Jurkat, Clone E6-1 (cell line): Measurements from ENCODE around the gene SRSF8.
"Not testable (repeated sequence)": the region's sequence is repeated elsewhere in the genome, so short reads cannot be mapped to it uniquely, and the experiment has no call there.

ENCODE experiments used
- DNase-seq: peaks from one replicate; pipeline ENCODE4 v3.0.0-alpha.2; 2011; ENCODE audit warnings: low read depth, low spot score
- H3K4me3 ChIP-seq: 2 replicates; pipeline ENCODE4 v1.5.1; 2011; ENCODE audit warnings: mild to moderate bottlenecking, low read length, control low read depth, moderate library complexity

The SRSF8 gene

DNA sequence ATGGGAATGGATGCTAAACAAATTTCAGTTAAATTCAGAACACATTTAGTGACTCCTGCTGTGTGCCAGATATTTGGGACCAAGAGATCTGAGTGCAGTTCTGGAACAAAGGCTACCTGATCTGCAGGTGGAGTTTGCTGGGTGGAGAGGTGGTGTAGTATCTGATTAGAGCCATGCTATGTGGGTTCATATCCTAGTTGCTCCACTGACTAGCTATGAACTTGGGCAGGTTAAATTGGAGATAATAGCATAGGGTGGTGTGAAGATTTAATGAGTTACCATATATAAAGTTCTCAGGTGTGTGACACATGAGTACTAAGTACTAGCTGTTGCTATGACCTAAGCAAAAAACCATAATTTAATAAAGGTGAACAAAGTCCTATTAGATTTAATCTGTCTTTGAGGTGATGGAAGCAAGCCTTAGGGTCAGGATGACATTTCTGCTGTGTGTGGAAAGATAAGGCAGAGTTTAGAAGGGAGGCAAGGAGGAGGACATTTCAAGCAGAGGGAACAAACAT lies 25.0 kb downstream of the SRSF8 start:
- DNase-seq = no peak
- no peak overlapping the region for H3K4me3 ChIP-seq

DNA sequence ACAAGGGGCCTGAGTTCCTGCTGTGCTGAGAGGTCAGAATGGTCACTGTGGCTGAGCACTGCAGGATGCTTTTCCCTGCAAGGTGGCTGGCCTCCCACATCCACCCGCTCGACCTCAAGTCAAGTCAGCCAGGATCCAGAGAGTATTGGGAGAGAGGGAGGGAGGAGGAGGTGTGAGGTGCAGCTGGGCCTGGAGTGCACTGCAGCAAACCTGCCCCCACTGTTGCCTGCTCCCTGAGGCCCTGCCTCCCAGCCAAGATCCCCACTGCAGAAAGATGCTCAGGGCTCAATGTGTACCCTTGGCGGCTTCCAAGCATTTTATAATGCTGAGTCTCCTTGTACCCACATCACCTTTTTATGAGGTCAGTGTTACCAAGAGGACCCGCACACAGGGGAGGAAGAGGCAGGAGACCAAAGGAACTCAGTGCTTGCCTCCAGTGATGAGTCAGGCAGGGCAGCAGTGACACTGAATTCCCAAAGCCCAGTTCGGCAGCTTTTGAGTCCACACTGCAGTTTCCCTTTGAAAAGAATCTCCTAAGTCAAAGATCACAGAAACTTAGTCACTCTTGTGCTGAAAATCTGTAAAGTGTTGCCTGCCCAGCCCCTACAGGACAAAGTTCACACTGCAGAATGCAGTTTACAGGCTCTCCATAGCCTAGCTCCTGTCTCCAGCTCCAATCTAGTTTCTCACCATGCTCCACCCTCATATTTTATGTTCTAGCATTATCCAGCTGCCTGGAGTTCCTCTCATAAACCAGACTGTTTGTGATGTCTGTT lies 26.0 kb downstream of the SRSF8 start:
- no peak for DNase-seq
- no peak overlapping the region for H3K4me3 ChIP-seq

DNA sequence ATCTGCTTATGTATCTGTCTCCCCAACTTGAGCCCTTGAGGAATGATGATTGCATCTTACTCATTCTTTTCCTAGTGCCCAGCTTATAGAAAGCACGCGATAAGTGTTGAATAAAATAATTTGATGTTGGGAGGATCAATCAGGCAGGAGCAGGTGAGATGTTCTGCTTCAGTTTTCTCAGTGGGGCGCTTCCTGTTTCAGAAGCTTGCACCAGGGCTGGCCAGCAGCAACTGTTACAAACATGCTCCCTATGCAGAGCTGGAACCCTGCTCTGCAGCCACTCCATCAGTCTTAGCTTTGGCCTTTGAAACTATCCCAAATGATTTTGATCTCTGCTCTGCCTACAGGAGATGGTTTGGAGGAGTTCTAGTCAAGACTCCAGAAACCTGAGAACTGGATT lies 26.8 kb downstream of the SRSF8 start:
- no peak for DNase-seq
- H3K4me3 ChIP-seq = no peak overlapping the region

DNA sequence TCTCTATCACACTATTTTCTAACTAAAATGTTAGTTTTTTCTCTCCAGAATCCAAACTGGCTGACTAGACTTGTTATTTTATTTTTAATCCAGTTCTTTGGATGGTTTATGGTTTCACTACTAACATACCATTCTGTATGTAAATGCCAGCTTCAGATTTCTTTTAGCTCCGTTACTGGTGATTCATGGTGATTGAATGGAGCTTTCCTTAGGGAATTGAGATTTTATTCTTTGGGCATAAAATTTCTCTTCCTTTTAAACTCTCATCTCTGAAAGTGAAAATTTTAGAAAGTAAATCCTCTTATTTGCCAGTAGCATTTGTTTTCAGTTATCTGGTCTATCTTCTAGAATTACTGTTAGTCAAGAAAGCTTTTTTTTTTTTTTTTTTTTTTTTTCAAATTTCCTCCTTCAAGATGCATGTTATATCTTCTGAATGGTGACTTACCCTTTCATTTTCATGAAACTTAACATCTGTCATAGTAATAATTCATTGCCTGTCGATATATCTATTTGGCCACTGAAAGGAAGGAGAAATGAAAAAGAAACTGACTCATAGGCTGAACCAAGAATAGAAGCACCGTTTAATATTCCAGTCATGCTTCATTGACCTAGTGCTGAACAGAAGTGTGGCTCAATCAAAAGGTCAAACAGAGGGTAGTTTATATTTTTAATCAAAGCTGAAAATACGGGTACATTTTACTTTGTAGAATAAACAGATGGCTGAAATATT lies 29.3 kb downstream of the SRSF8 start:
- H3K4me3 ChIP-seq = no peak overlapping the region
- no peak for DNase-seq

DNA sequence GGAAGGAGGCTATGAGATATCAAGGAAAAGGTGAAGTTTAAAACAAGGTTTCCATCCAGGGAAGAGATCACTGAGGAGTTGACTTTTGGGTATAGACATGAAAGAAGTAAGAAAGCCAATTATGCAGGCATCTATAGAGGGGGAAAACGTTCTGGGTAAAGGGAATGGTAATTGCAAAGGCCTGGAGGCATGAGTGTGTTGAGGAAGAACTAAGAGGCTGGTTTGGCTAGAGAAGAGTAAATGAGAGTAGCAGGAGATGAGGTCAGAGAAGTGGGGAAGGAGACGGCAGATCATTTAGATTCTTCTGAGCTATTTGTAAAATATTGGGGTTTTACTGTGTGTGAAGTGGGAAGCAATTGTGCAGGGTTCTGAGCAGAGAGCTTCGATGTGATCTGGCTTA lies 30.5 kb downstream of the SRSF8 start:
- no peak overlapping the region for H3K4me3 ChIP-seq
- DNase-seq = no peak

DNA sequence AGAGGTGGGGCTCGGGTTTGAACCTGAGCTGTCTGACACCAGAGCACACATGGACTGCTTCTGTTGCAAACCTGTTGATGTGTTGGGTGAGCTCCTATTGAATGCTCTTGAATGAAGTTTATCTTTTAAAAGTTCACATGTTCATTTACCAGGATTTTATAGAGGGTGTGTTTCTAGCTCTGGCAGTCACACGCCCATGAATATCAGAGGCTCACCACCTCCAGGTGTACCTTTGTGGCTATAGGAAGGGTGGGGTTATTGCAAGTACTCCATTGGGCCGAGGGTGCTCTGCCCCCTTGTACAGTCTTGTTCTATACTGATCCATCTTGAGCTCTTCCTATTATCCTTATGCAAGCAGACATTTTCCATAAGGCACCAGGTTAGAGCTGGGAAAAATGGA lies 32.1 kb downstream of the SRSF8 start:
- DNase-seq = no peak
- H3K4me3 ChIP-seq = no peak overlapping the region

DNA sequence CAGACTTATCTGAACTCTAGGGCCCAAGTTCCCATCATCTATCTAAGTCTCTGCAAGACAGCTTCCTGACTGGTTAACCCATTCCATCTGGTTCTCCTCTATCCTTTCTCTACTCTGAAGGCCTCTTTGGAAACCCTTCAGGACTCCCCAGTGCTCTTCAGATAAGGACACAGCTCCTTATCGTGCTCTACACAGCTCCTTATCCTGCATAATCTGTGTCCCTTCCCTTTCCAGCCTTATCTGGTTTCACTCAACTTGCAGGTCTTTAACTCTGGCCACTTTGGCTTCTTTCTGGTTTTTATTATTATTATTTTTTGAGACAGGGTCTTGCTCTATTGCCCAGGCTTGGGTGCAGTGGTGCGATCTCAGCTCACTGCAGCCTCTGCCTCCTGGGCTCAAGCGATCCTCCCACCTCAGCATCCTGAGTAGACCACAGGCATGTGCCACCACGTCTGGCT lies 33.5 kb downstream of the SRSF8 start:
- H3K4me3 ChIP-seq = no peak overlapping the region
- no peak for DNase-seq

DNA sequence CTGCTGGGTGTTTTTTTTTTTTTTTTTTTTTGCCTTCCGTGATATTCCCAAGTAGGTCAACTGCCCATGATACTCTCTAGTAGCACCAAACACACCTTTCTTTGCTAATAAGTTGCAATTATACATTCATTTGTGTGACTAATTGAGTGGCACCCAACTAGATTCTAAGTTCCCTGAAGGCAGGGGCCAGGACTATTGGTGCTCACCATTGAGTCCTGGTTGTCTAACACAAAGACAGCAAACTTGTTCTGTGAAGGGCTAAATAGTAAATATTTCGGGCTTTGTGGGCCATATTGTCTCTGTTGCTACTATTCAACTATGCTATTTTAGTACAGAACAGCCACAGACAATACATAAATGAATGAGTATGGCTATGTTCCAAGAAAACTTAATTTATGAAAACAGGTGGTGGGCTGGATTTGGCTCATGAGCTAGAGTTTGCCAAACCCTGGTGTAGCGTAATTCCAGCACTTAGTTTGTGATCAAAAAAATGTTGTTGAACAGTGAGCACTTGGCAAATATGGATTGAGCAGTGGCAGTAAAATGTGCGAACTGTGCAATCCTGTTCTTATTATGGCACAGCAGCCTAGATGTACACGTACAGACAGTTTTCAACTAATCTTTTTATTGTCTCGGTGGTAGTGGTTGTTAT lies 34.3 kb downstream of the SRSF8 start:
- no peak overlapping the region for H3K4me3 ChIP-seq
- no peak for DNase-seq

DNA sequence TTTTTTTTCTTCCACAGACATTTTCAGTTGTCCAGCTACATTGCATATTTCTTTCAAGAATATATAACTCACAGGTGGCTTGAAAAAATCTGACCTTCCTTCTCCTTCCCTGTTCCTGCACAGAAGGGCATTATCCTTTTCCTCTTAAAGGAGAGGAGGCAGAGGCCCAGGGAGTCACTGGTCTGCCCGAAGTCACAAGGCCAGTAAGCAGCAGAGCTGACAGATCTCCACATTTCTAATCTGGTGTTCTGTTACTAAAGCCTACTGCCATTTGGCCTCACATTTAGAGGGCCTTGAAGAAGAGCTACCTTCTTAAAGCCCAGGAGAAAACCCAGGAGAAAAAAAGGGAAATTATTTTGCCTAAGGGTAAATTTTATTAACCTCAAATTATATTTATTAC lies 35.2 kb downstream of the SRSF8 start:
- no peak for DNase-seq
- H3K4me3 ChIP-seq = no peak overlapping the region

DNA sequence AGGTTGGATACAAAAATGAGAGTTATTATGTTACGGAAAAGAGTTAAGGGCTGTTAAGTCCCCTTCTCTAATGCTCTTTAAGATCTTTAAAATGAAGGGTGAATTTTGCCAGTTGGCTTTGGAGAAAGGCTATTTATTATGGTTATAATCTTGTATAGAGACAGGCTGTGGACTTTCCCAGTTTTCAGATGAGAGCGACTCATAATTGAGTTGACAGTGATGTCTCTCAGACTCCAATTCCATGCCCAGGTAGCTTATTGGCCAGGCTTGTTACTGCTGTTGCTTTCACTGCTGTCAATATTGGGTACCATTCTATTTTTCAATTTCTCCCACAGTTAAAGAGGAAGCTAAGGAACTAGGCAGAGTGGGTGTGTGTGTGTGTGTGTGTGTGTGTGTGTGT lies 36.0 kb downstream of the SRSF8 start:
- no peak overlapping the region for H3K4me3 ChIP-seq
- DNase-seq = no peak

DNA sequence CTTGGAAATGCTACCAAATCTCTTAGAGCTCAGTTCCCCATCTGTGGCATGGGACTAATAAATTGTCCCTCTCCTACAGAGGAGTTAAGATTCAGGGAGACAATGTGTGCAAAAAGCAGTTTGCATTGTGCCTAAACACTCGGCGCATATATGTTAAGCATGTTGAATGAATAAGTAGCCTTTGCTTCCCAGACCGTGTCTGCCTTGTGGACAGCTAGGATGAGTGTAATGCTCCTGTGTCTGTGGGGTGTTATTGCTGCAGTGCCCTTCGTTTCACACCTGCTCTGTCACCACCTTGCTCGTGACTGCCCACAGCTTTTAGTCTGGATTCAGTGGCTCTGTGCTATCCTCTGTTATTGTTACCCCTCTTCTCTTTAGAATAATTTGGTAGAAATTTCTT lies 37.0 kb downstream of the SRSF8 start:
- H3K4me3 ChIP-seq = no peak overlapping the region
- DNase-seq = no peak

DNA sequence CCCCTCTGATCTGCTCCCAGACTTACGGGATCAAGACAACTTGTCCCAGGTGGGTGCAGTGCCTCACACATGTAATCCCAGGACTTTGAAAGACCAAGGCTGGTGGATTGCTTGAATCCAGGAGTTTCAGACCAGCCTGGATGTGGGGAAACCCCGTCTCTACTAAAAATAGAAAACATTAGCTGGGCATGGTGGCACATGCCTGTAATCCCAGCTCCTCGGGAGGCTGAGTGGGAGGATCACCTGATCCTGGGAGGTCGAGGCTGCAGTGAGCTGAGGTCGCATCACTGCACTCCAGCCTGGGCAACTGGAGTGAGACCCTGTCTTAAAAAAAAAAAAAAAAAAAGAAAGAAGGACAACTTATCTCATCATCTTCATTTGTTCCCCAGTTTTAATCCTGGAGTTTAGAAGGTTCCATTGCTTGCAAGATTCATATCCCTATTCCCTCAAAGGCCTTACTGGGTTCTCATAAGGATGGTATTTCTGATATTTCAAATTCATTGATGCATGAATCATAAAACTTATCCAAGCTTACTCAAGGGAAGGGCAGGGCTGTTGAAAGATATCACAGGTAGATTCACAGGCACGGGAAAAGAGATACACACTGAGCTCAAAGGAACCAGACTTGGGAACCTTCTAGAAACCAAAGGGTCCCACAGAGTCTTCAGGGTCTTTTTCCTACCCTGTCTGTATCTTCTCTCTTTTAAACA lies 37.6 kb downstream of the SRSF8 start:
- DNase-seq = no peak
- no peak overlapping the region for H3K4me3 ChIP-seq

DNA sequence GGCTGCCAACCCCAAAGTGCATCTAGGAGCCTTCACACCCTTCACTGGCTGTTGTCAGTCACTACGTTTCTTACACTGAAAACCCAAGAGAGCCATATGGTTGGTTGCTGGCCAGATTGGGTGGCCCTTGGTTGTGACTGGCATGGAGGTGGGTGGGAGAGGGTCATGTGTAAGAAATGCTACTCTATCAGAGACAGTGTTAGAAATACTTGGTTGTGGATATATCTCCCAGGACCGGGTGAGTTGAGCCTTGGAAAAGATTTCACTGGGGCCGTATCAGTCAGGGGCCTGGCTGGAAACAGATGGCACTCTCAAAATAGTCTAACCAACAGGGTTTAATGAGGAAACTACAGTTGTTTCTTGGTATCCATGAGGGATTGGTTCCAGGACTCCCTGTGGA lies 38.1 kb downstream of the SRSF8 start:
- no peak overlapping the region for H3K4me3 ChIP-seq
- DNase-seq = no peak

DNA sequence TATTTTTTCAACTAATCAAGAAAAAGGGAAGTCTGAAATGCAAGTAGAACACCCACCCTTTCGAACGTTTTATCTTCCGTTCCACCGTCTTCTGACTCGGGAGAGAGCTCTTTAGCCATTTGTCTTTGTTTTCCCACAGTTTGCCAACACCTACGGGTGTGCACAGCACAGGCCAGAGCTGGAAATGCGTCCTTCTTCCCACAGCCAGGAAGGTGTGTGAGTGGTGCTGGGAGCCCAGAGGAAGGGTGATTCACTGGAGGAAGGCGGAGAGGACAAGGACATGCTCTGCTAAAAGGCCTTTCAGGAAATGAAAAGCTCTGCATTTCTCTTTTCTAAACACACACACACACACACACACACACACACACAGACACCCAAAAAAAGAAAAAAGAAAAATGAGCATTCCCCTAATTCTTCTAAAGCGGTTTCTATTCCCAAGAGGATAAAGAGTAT lies 41.5 kb downstream of the SRSF8 start:
- no peak overlapping the region for H3K4me3 ChIP-seq
- DNase-seq = no peak

DNA sequence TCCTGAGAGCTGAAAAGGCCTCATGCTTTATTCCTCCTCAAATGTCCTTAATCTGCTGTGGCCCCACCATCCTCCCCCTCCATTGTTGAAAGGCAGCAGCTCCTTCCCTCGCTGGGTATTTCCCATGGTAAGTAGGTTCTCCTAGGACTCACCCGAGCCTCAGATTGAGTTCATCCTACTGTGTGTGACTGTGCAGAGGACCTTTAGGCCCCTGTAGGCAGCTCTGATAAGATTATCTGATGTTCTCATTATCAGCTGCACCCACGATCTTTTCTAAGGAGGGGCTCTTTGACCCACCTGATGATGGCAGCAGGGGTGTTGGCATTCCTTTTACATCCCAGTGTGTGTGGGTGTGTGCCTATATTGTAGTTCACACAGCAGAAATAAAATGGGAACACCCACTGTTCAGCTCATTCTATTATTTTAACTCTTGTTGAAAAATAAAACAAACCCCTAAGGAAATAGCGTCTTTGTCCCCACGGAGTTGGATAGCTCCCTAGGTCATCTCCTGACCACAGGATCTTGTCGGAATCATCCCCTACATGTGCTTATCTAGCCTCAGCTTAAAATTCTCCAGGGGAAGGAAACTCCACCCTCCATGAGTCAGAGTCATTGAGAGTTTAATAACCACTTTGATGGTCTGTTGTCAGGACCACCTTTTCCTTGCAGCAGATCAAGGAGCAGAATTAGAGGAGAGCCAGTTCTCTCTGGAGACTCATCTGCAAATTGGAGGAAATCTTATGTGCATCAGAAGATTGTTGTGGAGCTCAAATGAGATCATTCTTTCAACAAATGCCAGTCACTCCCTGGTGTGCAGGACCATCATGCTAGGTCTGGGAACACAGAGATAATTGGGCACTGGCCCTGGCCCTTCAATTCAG lies 42.2 kb downstream of the SRSF8 start:
- DNase-seq = no peak
- H3K4me3 ChIP-seq = no peak overlapping the region

DNA sequence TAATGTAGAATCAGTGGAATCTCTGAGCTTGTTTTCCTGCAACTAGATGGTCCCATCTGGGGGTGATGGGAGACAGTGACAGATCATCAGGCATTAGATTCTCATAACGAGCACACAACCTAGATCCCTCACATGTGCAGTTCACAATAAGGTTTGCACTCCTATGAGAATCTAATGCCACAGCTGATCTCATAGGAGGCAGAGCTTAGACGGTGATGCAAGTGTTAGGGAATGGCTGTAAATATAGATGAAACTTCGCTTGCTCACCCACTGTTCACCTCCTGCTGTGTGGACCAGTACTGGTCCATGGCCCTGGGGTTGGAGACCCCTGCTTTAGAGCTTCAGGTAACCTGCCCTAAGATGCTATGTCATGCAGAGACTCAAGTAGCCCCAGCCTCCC lies 44.8 kb downstream of the SRSF8 start:
- not testable (repeated sequence) for DNase-seq, H3K4me3 ChIP-seq

DNA sequence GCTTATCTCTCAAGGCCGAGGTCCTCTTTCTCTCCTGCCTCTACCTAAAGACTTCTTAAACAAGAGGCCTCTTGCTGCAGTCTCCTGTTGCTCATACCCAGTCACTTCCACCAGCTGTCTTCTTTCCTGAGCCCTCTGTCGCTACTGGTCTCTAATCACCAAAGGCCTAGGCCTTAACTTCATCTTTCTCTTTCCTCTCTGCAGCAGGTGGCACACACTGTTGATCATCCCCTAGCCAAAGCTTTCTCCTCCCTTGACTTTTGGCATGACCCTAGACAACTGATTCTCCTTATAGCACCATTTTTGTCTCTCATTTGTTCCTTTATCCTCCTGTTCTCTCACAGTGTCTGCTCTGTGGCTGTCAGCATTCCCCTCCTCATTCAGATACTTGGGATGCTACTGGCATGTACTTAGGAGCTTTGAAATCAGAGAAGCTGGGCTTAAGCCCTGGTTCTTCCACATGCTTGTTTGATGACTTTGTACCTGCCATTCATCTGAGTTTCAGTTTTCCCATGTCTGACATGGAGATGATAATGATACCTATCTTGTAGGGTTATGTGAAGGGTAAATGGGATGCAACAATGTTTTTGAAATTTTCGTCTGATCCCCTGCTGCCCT lies 45.3 kb downstream of the SRSF8 start:
- no peak overlapping the region for H3K4me3 ChIP-seq
- DNase-seq = no peak

DNA sequence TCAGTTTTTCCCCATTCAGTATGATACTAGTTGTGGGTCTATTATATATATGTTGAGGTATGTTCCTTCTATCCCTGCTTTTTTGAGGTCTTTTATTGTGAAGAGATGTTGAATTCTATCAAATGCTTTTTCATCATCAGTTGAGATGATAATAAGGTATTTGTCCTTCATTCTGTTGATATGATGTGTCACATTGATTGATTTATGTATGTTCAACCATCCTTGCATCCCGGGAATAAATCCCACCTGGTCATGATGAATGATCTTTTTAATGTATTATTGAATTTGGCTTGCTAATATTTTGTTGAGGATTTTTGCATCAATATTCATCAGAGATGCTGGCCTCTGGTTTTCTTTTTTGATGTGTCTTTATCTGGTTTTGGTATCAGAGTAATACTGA lies 48.9 kb downstream of the SRSF8 start:
- DNase-seq = no peak
- H3K4me3 ChIP-seq = no peak overlapping the region
